ENCODE data around the gene NUS1.
"Not testable (repeated sequence)": the region's sequence is repeated elsewhere in the genome, so short reads cannot be mapped to it uniquely, and the experiment has no call there.

The NUS1 gene

GRCh38 chr6:117711369-117711768 is 36.1 kb downstream of the NUS1 start:
- in situ Hi-C loops (cut with HindIII; ENCODE audit: low sequenced_read_pairs) = no loop called here
- no peak for TF ChIP-seq CTCF (IDR thresholded peaks at IDR 0.05; ENCODE audit: low read depth, low read length, missing control alignments)
- DNase-seq (ENCODE audit: low read depth) = no peak
- no peak overlapping the region for H3K4me3 ChIP-seq (ENCODE audit: low read depth, low read length)

- in situ Hi-C loops (cut with HindIII; ENCODE audit: low sequenced_read_pairs) = no loop called here
- DNase-seq (ENCODE audit: low read depth) = no peak
- H3K4me3 ChIP-seq (ENCODE audit: low read depth, low read length) = no peak overlapping the region
- TF ChIP-seq CTCF (IDR thresholded peaks at IDR 0.05; ENCODE audit: low read depth, low read length, missing control alignments) = no peak
Observed at GRCh38 chr6:117718895-117719294, 43.6 kb downstream of the NUS1 start.

- H3K4me3 ChIP-seq (ENCODE audit: low read depth, low read length); in situ Hi-C loops (cut with HindIII; ENCODE audit: low sequenced_read_pairs); DNase-seq (ENCODE audit: low read depth): not testable (repeated sequence)
Observed at GRCh38 chr6:117721520-117721919, 46.3 kb downstream of the NUS1 start.

GRCh38 chr6:117728626-117729025 is 53.4 kb downstream of the NUS1 start:
- TF ChIP-seq CTCF (IDR thresholded peaks at IDR 0.05; ENCODE audit: low read depth, low read length, missing control alignments) = no peak
- in situ Hi-C loops (cut with HindIII; ENCODE audit: low sequenced_read_pairs) = no loop called here
- no peak overlapping the region for H3K4me3 ChIP-seq (ENCODE audit: low read depth, low read length)
- DNase-seq (ENCODE audit: low read depth) = no peak

- no peak for DNase-seq (ENCODE audit: low read depth)
- no peak overlapping the region for H3K4me3 ChIP-seq (ENCODE audit: low read depth, low read length)
- in situ Hi-C loops (cut with HindIII; ENCODE audit: low sequenced_read_pairs) = no loop called here
- TF ChIP-seq CTCF (IDR thresholded peaks at IDR 0.05; ENCODE audit: low read depth, low read length, missing control alignments) = no peak
Observed at GRCh38 chr6:117729613-117730012, 54.3 kb downstream of the NUS1 start.

GRCh38 chr6:117733341-117733740 is 58.1 kb downstream of the NUS1 start:
- no peak for TF ChIP-seq CTCF (IDR thresholded peaks at IDR 0.05; ENCODE audit: low read depth, low read length, missing control alignments)
- no peak overlapping the region for H3K4me3 ChIP-seq (ENCODE audit: low read depth, low read length)
- in situ Hi-C loops (cut with HindIII; ENCODE audit: low sequenced_read_pairs) = no loop called here
- DNase-seq (ENCODE audit: low read depth) = no peak

- TF ChIP-seq CTCF (IDR thresholded peaks at IDR 0.05; ENCODE audit: low read depth, low read length, missing control alignments) = no peak
- H3K4me3 ChIP-seq (ENCODE audit: low read depth, low read length) = no peak overlapping the region
- in situ Hi-C loops (cut with HindIII; ENCODE audit: low sequenced_read_pairs) = no loop called here
- DNase-seq (ENCODE audit: low read depth) = no peak
Observed at GRCh38 chr6:117739869-117740268, 64.6 kb downstream of the NUS1 start.
